Tracheal epithelial cell (primary cell): ENCODE data around the gene ABCF1. TPM values are rescaled to one million over a fixed set of nuclear protein-coding genes. Genes with fewer than 3 reads are reported as not detected.

Experiments
- total RNA-seq: library from RNA; depleted of rRNA; stranded (reverse); fragments of >200 nt; gene quantifications from 2 replicates; pipeline ENCODE4 v1.2.1, GENCODE V29; 2014

The ABCF1 gene
- 25.6 and 37.8 TPM in 2 replicates for total RNA-seq

DNA sequence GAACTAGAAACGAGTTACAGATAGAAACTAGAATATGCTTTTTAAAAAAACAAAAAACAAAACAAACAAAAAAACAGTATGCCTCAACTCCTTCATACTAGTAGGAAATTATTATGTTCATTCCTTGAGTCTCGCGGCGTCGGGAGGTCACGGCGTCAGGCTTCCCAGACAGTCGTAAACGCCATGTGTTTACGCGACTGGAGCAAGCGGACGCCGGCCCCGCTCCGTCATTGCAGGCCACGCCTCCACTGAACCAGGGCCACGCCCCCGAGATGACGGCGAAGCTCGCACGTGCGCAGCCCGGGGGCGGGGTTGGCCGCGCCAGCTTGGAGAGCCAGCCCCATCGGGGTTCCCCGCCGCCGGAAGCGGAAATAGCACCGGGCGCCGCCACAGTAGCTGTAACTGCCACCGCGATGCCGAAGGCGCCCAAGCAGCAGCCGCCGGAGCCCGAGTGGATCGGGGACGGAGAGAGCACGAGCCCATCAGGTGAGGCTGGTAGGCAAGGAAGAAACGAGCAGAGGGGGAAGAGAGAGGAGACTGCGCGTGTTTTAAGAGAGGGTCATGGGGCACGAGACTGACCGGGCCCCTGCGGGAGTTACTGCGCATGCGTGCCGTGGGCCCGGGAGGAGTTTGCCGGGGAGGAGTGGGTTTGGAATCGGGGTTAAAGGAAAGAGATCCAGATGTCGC, at the start of gene ABCF1:
TSS of gene ABCF1 (plus strand) at position 368 of the 687 bp plus-strand sequence. CDS start at position 414, 46 bp downstream.

DNA sequence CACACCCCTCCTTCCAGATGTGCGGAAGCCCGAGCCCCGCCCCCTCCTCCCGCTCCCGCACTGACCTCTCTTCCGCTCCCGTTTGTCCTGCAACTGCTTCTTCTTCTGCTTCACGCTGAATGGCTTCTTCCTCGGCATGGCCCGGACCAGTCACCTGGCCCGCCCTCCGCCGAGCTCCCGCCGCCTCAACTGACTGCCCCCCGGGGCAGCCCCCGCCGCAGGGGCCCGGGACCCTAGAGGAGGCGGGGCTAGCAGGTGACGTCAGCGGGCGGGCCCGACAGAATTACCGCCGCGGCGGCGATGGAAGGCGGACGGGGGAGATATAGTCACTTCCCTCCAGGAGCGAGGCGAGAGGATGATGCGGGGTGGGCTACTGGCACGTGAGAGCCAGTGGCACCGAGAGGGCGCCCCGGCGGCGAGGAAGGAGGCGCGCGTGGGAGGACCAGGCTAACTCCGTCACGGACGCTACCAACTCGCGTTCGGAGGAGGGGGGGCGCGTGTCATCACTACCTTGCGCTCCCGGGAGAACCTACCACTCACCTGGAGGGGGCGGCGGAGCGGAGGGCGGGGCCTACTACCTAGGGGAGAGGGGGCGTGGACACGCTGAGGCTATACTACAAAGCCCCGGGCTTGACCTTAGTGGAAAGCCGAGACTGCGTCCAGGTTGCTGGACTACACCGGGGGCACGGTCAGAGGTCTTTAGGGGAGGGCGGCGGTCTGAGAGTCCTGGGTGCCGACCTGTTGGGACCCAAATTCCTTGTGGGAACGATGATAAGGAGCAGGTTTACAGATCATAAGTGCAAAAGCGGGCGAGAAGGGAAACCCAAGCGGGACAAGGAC, 15.0 kb upstream of the ABCF1 start, which contains the start of gene GNL1:
TSS of gene GNL1 (minus strand) at position 424 of the 840 bp plus-strand sequence. CDS start at position 138, 286 bp downstream.

DNA sequence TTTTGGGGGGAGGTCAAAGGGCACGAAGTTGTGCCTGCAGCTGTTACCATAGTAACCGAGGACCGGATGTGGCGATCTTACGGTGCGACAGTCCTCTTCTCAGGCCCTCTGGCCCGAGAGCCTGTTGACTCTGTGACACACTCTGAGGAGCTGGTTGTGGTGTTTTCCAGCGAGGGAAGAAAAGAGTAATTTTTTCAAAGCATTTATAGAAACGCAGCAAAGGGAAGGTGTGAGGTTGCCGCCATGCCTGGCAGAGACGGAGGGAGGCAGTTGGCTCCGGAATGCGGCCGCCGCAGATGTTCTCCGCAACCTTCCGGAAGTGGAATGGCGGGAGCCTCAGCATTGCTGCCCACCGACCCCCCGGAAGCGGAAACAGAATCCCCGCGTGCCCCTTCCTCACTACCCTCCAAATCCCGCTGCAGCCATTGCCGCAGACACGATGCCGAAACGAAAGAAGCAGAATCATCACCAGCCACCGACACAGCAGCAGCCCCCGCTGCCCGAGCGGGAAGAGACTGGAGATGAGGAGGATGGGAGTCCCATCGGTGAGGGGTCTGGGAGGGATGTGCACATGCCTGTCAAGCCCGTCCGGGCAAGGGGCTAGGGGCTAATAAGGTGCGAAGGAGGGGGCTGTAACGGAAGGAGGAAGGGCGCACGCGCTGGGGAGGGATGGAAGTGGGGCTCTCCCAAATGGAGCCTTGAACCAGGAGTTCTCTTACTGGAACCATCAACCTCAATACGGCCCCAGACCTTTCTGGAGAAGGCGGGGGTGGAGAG, 14.1 kb upstream of the ABCF1 start, which contains the start of gene PRR3:
TSS of gene PRR3 (plus strand) at position 390 of the 777 bp plus-strand sequence. CDS start at position 440, 50 bp downstream.

GRCh38 chr6:30616811-30617564, 45.7 kb downstream of the ABCF1 start, which contains the start of gene PPP1R10:
PPP1R10 (minus strand) TSS chr6:30617243; CDS start chr6:30609944, 7,299 bp downstream.

GRCh38 chr6:30617565-30618269, 46.5 kb downstream of the ABCF1 start, which contains the start of gene MRPS18B:
MRPS18B (plus strand) TSS chr6:30617840; CDS start chr6:30617866, 26 bp downstream.

DNA sequence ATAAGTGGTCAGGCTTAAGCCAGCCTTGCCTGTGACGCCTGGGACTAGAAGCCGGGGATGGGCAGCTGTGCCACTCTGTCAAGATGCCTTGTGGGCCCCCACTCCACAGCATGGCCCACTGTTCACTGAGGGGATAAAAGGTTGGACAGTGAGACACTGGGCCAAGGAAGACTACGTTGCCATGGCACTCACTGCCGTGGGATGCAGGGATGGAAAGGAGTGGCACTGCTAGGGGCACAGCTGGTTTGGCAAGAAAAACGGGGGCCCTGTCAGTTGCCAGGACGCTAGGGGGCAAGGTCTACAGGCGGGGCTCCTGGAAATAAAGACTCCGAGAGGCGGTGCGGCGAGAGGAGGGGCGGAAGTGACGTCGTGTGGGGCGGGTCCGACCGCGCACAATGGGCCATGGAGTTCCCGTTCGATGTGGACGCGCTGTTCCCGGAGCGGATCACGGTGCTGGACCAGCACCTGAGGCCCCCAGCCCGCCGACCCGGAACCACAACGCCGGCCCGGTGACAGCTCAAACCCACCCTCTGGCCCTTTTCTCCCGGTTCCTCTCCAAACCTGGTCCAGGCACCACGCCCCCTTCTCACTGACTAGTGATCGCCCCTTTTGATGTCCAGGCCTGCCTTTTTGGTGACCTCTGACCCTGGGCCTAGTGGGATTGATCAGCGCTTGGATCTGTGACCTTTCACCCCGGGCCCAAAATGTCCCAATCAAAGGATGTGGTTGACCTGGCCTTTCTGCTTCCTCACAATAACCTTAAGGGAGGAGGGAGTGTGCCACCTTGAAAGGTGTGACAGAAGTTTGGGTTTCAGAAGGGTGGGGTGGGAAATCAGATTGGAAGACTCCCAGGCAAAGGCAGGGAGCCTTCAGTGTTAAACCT, 55.5 kb downstream of the ABCF1 start, which contains the start of gene ATAT1:
TSS of gene ATAT1 (plus strand) at position 391 of the 883 bp plus-strand sequence.

Other genes starting within 250 kb of the ABCF1 start
- gene TRIM39, start 244.5 kb upstream of the ABCF1 start, total RNA-seq = 10.9 and 12.5 TPM in 2 replicates
- gene RPP21, start 226.3 kb upstream of the ABCF1 start, total RNA-seq = 39.5 and 44.8 TPM in 2 replicates
- gene HLA-E, start 81.9 kb upstream of the ABCF1 start, total RNA-seq = 168 and 253 TPM in 2 replicates
- gene GNL1, start 15.0 kb upstream of the ABCF1 start, total RNA-seq = 33.9 and 42.4 TPM in 2 replicates
- gene PRR3, start 14.1 kb upstream of the ABCF1 start, total RNA-seq = 0.72 and 1.5 TPM in 2 replicates
- 9.6 and 15.3 TPM in 2 replicates for gene PPP1R10, start 45.8 kb downstream of the ABCF1 start, total RNA-seq
- 50.4 and 72.0 TPM in 2 replicates for gene MRPS18B, start 46.4 kb downstream of the ABCF1 start, total RNA-seq
- gene ATAT1, start 55.4 kb downstream of the ABCF1 start, total RNA-seq = 2.6 and 3.6 TPM in 2 replicates
- 4.3 and 5.8 TPM in 2 replicates for gene C6orf136, start 75.7 kb downstream of the ABCF1 start, total RNA-seq
- gene DHX16, start 101.6 kb downstream of the ABCF1 start, total RNA-seq = 35.0 and 39.8 TPM in 2 replicates
- 22.2 and 44.1 TPM in 2 replicates for gene PPP1R18, start 115.2 kb downstream of the ABCF1 start, total RNA-seq
- gene NRM, start 119.5 kb downstream of the ABCF1 start, total RNA-seq = 0.85 and 1.7 TPM in 2 replicates
- 1.7 and 2.4 TPM in 2 replicates for gene MDC1, start 145.8 kb downstream of the ABCF1 start, total RNA-seq
- gene TUBB, start 148.9 kb downstream of the ABCF1 start, total RNA-seq = 153 and 214 TPM in 2 replicates
- gene FLOT1, start 171.2 kb downstream of the ABCF1 start, total RNA-seq = 19.0 and 33.7 TPM in 2 replicates
- 211 and 248 TPM in 2 replicates for gene IER3, start 173.1 kb downstream of the ABCF1 start, total RNA-seq